ENCODE data around the gene CRELD1. TPM values are rescaled to one million over a fixed set of nuclear protein-coding genes. Genes with fewer than 3 reads are reported as not detected.
"Not testable (repeated sequence)": the region's sequence is repeated elsewhere in the genome, so short reads cannot be mapped to it uniquely, and the experiment has no call there.

Gene CRELD1
- total RNA-seq, 2 donors from 2014 or later = 18.8 to 25.3 TPM

GRCh38 chr3:9930804-9931418, 2.7 kb upstream of the CRELD1 start:
- ATAC-seq (replicated peaks in 1 of 2) (no peak), DNase-seq (no peak)
- peaks cover 0 to 2% of the 10 kb centered on the region in 2 donors for H3K36me3 Mint-ChIP-seq (ENCODE audit: insufficient read depth in 2 of 2)
- H3K27me3 Mint-ChIP-seq (ENCODE audit: low read depth) = no peaks in the 10 kb centered on the region
- no peak overlapping the region for H3K27ac Mint-ChIP-seq
- no peaks in the 10 kb centered on the region for H3K9me3 Mint-ChIP-seq
- no peak overlapping the region for H3K4me3 Mint-ChIP-seq
- H3K4me1 Mint-ChIP-seq (ENCODE audit: low read depth) = peaks cover 34% of the 10 kb centered on the region

DNA sequence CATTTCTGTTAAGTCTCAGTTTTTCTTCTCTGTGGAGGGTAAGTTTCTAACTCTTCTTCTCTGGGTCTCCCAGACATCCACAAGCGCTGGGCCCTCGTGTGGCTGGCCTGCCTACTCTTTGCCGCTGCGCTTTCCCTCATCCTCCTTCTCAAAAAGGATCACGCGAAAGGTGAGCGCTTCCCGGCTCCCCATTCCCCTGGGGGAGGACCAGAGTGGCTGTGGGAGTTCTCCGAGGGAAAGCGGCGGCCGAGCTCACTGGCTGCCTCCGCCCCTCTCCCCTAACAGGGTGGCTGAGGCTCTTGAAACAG, 1.1 kb upstream of the CRELD1 start:
- Mint-ChIP-seq H3K9me3 (no peaks in the 10 kb centered on the region), H3K4me3 (peak overlapping the region; percentile 95 to 99), H3K27ac (peak overlapping the region; percentile 98), H3K36me3 (ENCODE audit: insufficient read depth in 2 of 2) (peaks cover 0 to 3% of the 10 kb centered on the region in 2 donors), H3K27me3 (ENCODE audit: low read depth) (no peaks in the 10 kb centered on the region), H3K4me1 (ENCODE audit: low read depth) (peaks cover 34% of the 10 kb centered on the region)
- no peak for DNase-seq
- ATAC-seq (replicated peaks in 1 of 2) = no peak

GRCh38 chr3:9932843-9933560, 632 bp upstream of the CRELD1 start:
- Mint-ChIP-seq H3K36me3 (ENCODE audit: insufficient read depth in 2 of 2) (peaks cover 0 to 3% of the 10 kb centered on the region in 2 donors), H3K4me1 (ENCODE audit: low read depth) (peaks cover 34% of the 10 kb centered on the region), H3K27me3 (ENCODE audit: low read depth) (no peaks in the 10 kb centered on the region), H3K9me3 (no peaks in the 10 kb centered on the region), H3K4me3 (peak overlapping the region; percentile 95 to 99), H3K27ac (peak overlapping the region; percentile 98)
- peak; percentile 83 for ATAC-seq (replicated peaks in 1 of 2)
- peak; percentile 90 to 91 for DNase-seq

DNA sequence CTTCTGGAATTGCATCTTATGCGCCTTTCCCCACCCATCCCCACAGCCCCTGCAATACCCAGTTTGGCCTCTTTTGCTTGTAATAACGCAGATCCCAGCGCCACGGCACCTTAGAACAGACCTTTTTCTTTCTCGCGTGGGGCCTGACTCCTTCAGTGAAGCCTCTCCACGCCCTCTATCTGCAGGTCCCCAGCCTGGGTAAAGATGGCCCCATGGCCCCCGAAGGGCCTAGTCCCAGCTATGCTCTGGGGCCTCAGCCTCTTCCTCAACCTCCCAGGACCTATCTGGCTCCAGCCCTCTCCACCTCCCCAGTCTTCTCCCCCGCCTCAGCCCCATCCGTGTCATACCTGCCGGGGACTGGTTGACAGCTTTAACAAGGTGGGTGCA, 594 bp downstream of the CRELD1 start:
- DNase-seq (no peak), ATAC-seq (replicated peaks in 1 of 2) (no peak)
- Mint-ChIP-seq H3K27ac (peak overlapping the region; percentile 97), H3K4me1 (ENCODE audit: low read depth) (peaks cover 34% of the 10 kb centered on the region), H3K9me3 (no peaks in the 10 kb centered on the region), H3K36me3 (ENCODE audit: insufficient read depth in 2 of 2) (peaks cover 0 to 3% of the 10 kb centered on the region in 2 donors), H3K4me3 (peak overlapping the region; percentile 95 to 99), H3K27me3 (ENCODE audit: low read depth) (no peaks in the 10 kb centered on the region)

DNA sequence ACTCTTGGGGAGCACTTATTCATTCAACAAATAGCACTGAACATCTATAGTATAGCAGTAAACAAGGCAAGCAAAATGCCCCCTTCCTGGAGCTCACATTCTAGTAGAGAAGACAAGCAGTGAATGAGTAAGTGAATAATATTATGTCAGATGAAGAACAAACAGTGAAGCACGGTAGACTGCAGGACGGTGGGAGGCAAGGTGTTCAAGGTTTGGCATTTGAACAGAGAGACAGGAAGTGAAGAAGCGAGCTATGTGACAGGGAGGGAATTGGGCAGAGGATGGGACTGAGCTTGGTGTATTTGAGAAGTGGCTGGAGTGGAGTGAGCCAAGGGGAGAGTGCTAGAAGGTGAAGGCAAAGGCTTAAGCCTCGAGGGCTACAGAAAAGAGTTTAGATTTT, 1.4 kb downstream of the CRELD1 start:
- no peaks in the 10 kb centered on the region for H3K27me3 Mint-ChIP-seq (ENCODE audit: low read depth)
- peak overlapping the region; percentile 95 to 99 for H3K4me3 Mint-ChIP-seq
- H3K27ac Mint-ChIP-seq = peak overlapping the region; percentile 16
- no peak for DNase-seq
- peaks cover 34% of the 10 kb centered on the region for H3K4me1 Mint-ChIP-seq (ENCODE audit: low read depth)
- no peaks in the 10 kb centered on the region for H3K9me3 Mint-ChIP-seq
- no peak for ATAC-seq (replicated peaks in 1 of 2)
- peaks cover 0 to 3% of the 10 kb centered on the region in 2 donors for H3K36me3 Mint-ChIP-seq (ENCODE audit: insufficient read depth in 2 of 2)

GRCh38 chr3:9935966-9936510, 2.4 kb downstream of the CRELD1 start:
- Mint-ChIP-seq H3K27ac (peak overlapping the region; percentile 16), H3K9me3 (no peaks in the 10 kb centered on the region), H3K4me3 (no peak overlapping the region), H3K36me3 (ENCODE audit: insufficient read depth in 2 of 2) (peaks cover 0 to 3% of the 10 kb centered on the region in 2 donors), H3K27me3 (ENCODE audit: low read depth) (no peaks in the 10 kb centered on the region), H3K4me1 (ENCODE audit: low read depth) (peaks cover 34% of the 10 kb centered on the region)
- DNase-seq (no peak), ATAC-seq (replicated peaks in 1 of 2) (no peak)

GRCh38 chr3:9937486-9938238, 4.0 kb downstream of the CRELD1 start:
- H3K4me3 Mint-ChIP-seq = no peak overlapping the region
- peaks cover 24% of the 10 kb centered on the region for H3K4me1 Mint-ChIP-seq (ENCODE audit: low read depth)
- H3K27ac Mint-ChIP-seq = no peak overlapping the region
- ATAC-seq (replicated peaks in 1 of 2) (no peak), DNase-seq (no peak)
- no peaks in the 10 kb centered on the region for H3K27me3 Mint-ChIP-seq (ENCODE audit: low read depth)
- no peaks in the 10 kb centered on the region for H3K9me3 Mint-ChIP-seq
- H3K36me3 Mint-ChIP-seq (ENCODE audit: insufficient read depth in 2 of 2) = peaks cover 2 to 3% of the 10 kb centered on the region in 2 donors

GRCh38 chr3:9938966-9939365, 5.3 kb downstream of the CRELD1 start:
- DNase-seq (no peak), ATAC-seq (replicated peaks in 1 of 2) (no peak)
- peaks cover 2% of the 10 kb centered on the region in 2 donors for H3K36me3 Mint-ChIP-seq (ENCODE audit: insufficient read depth in 2 of 2)
- no peaks in the 10 kb centered on the region for H3K27me3 Mint-ChIP-seq (ENCODE audit: low read depth)
- peaks cover 20% of the 10 kb centered on the region for H3K4me1 Mint-ChIP-seq (ENCODE audit: low read depth)
- no peak overlapping the region for H3K4me3 Mint-ChIP-seq
- H3K9me3 Mint-ChIP-seq = no peaks in the 10 kb centered on the region
- H3K27ac Mint-ChIP-seq = peak overlapping the region; percentile 25

DNA sequence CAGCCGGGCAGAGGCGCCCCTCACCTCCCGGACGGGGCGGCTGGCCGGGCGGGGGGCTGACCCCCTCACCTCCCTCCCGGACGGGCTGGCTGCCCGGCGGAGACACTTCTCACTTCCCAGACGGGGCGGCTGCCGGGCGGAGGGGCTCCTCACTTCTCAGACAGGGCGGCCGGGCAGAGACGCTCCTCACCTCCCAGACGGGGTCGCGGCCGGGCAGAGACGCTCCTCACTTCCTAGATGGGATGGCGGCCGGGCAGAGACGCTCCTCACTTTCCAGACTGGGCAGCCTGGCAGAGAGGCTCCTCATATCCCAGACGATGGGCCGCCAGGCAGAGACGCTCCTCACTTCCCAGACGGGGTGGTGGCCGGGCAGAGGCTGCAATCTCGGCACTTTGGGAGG, 6.3 kb downstream of the CRELD1 start:
- H3K27ac Mint-ChIP-seq; H3K9me3 Mint-ChIP-seq; DNase-seq; ATAC-seq (replicated peaks in 1 of 2); H3K36me3 Mint-ChIP-seq (ENCODE audit: insufficient read depth in 2 of 2); H3K4me3 Mint-ChIP-seq; H3K27me3 Mint-ChIP-seq (ENCODE audit: low read depth): not testable (repeated sequence)
- peaks cover 11% of the 10 kb centered on the region for H3K4me1 Mint-ChIP-seq (ENCODE audit: low read depth)

GRCh38 chr3:9940746-9941145, 7.1 kb downstream of the CRELD1 start:
- no peak for DNase-seq
- H3K36me3 Mint-ChIP-seq (ENCODE audit: insufficient read depth in 2 of 2) = peaks cover 2% of the 10 kb centered on the region in 2 donors
- H3K4me3 Mint-ChIP-seq = no peak overlapping the region
- no peaks in the 10 kb centered on the region for H3K27me3 Mint-ChIP-seq (ENCODE audit: low read depth)
- no peak overlapping the region for H3K27ac Mint-ChIP-seq
- H3K4me1 Mint-ChIP-seq (ENCODE audit: low read depth) = peaks cover 2% of the 10 kb centered on the region
- no peaks in the 10 kb centered on the region for H3K9me3 Mint-ChIP-seq
- ATAC-seq (replicated peaks in 1 of 2) = no peak

DNA sequence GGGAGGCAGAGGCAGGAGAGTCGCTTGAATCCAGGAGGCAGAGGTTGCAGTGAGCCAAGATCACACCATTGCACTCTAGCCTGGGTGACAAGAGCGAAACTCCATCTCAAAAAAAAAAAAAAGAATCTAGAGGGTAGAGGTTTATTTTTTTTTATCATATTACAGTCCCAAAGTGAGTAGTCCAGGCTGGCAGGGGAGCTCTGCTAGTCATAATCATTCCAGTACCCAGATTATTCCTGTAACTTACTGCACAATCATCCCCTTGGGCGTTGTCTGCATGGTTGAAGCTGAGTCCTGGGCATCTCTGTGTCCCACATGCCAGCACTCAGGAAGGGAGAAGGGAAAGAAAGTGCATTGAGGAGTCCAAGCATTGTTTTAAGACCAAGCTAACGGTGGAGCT, 8.5 kb downstream of the CRELD1 start:
- Mint-ChIP-seq H3K36me3 (ENCODE audit: insufficient read depth in 2 of 2) (peaks cover 2% of the 10 kb centered on the region in 2 donors), H3K9me3 (no peaks in the 10 kb centered on the region), H3K27me3 (ENCODE audit: low read depth) (no peaks in the 10 kb centered on the region), H3K4me1 (ENCODE audit: low read depth) (peaks cover 6% of the 10 kb centered on the region), H3K27ac (no peak overlapping the region), H3K4me3 (no peak overlapping the region)
- ATAC-seq (replicated peaks in 1 of 2) (no peak), DNase-seq (no peak)

- H3K4me1 Mint-ChIP-seq (ENCODE audit: low read depth) = peaks cover 6% of the 10 kb centered on the region
- no peak for DNase-seq
- H3K27me3 Mint-ChIP-seq (ENCODE audit: low read depth) = no peaks in the 10 kb centered on the region
- ATAC-seq (replicated peaks in 1 of 2) = no peak
- H3K9me3 Mint-ChIP-seq = no peaks in the 10 kb centered on the region
- peaks cover 2% of the 10 kb centered on the region in 2 donors for H3K36me3 Mint-ChIP-seq (ENCODE audit: insufficient read depth in 2 of 2)
- H3K27ac Mint-ChIP-seq = no peak overlapping the region
- H3K4me3 Mint-ChIP-seq = no peak overlapping the region
Observed at GRCh38 chr3:9942934-9943690, 9.5 kb downstream of the CRELD1 start.

DNA sequence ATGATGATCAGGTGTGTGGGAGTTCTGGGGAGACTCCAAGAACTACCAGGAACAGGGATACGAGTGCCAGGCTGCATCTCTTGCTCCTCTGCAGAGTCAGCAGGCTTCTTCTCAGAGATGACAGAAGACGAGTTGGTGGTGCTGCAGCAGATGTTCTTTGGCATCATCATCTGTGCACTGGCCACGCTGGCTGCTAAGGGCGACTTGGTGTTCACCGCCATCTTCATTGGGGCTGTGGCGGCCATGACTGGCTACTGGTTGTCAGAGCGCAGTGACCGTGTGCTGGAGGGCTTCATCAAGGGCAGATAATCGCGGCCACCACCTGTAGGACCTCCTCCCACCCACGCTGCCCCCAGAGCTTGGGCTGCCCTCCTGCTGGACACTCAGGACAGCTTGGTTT, 10.6 kb downstream of the CRELD1 start:
- no peaks in the 10 kb centered on the region for H3K9me3 Mint-ChIP-seq
- H3K4me3 Mint-ChIP-seq = no peak overlapping the region
- H3K36me3 Mint-ChIP-seq (ENCODE audit: insufficient read depth in 2 of 2) = peaks cover 2% of the 10 kb centered on the region in 2 donors
- ATAC-seq (replicated peaks in 1 of 2) (no peak), DNase-seq (no peak)
- H3K4me1 Mint-ChIP-seq (ENCODE audit: low read depth) = peaks cover 6% of the 10 kb centered on the region
- H3K27ac Mint-ChIP-seq = no peak overlapping the region
- H3K27me3 Mint-ChIP-seq (ENCODE audit: low read depth) = no peaks in the 10 kb centered on the region

All from activated T-cell treated with anti-CD3 and anti-CD28 coated beads, Interleukin-2, amount 50 U/mL, for 72 hours (primary cell).